Measurements from ENCODE around the gene KRTAP3-1. TPM values are rescaled to one million over a fixed set of nuclear protein-coding genes. Genes with fewer than 3 reads are reported as not detected.
"Not testable (repeated sequence)": the region's sequence is repeated elsewhere in the genome, so short reads cannot be mapped to it uniquely, and the experiment has no call there.

KRTAP3-1 gene
- total RNA-seq: not detected

- no peak for TF ChIP-seq CTCF (IDR thresholded peaks at IDR 0.05)
- ATAC-seq (ENCODE audit: insufficient number of reproducible peaks, low FRiP score, low read depth) (no peak), DNase-seq (ENCODE audit: low spot score) (no peak)
- Histone ChIP-seq H3K27ac (no peak within 1 kb of the TSS), H3K9me3 (no peaks in the 10 kb centered on the region), H3K27me3 (replicated peaks; ENCODE audit: insufficient read depth) (no peaks in the 10 kb centered on the region), H3K4me1 (ENCODE audit: control insufficient read depth in 1 of 2, low read depth in 2 of 2) (no peaks in the 10 kb centered on the region), H3K36me3 (no peaks in the 10 kb centered on the region), H3K4me3 (no peak within 1 kb of the TSS)
These were observed at the start of gene KRTAP3-1 for GRCh38 chr17:41008811-41009210. KRTAP3-1 (minus strand) TSS chr17:41009128; CDS start chr17:41009074, 54 bp downstream.

- Histone ChIP-seq H3K9me3 (no peaks in the 10 kb centered on the region), H3K4me1 (ENCODE audit: control insufficient read depth in 1 of 2, low read depth in 2 of 2) (peaks cover 17 to 27% of the 10 kb centered on the region in 2 donors), H3K36me3 (no peaks in the 10 kb centered on the region), H3K4me3 (no peak overlapping the region), H3K27ac (no peak overlapping the region), H3K27me3 (replicated peaks; ENCODE audit: insufficient read depth) (no peaks in the 10 kb centered on the region)
- ATAC-seq (ENCODE audit: insufficient number of reproducible peaks, low FRiP score, low read depth) (no peak), DNase-seq (ENCODE audit: low spot score) (no peak)
- no peak for TF ChIP-seq CTCF (IDR thresholded peaks at IDR 0.05)
These were observed 48.6 kb upstream of the KRTAP3-1 start for GRCh38 chr17:41057547-41057946.

GRCh38 chr17:41055130-41055529, 46.2 kb upstream of the KRTAP3-1 start, which contains the start of gene KRTAP2-2:
KRTAP2-2 (minus strand) TSS chr17:41055230; CDS start chr17:41055211, 19 bp downstream.
- not testable (repeated sequence) for H3K9me3 ChIP-seq; DNase-seq (ENCODE audit: low spot score); ATAC-seq (ENCODE audit: insufficient number of reproducible peaks, low FRiP score, low read depth); H3K27me3 ChIP-seq (replicated peaks; ENCODE audit: insufficient read depth); H3K27ac ChIP-seq; H3K36me3 ChIP-seq; H3K4me1 ChIP-seq (ENCODE audit: control insufficient read depth in 1 of 2, low read depth in 2 of 2); H3K4me3 ChIP-seq

- not testable (repeated sequence) for H3K4me1 ChIP-seq (ENCODE audit: control insufficient read depth in 1 of 2, low read depth in 2 of 2); H3K4me3 ChIP-seq; H3K36me3 ChIP-seq; DNase-seq (ENCODE audit: low spot score); ATAC-seq (ENCODE audit: insufficient number of reproducible peaks, low FRiP score, low read depth); H3K27ac ChIP-seq; H3K27me3 ChIP-seq (replicated peaks; ENCODE audit: insufficient read depth); H3K9me3 ChIP-seq
These were observed 45.6 kb upstream of the KRTAP3-1 start for GRCh38 chr17:41054556-41054955.

GRCh38 chr17:41054025-41054424, 45.1 kb upstream of the KRTAP3-1 start:
- no peak for DNase-seq (ENCODE audit: low spot score)
- Histone ChIP-seq H3K36me3 (no peaks in the 10 kb centered on the region), H3K9me3 (no peaks in the 10 kb centered on the region), H3K27ac (no peak overlapping the region), H3K4me3 (no peak overlapping the region), H3K27me3 (replicated peaks; ENCODE audit: insufficient read depth) (no peaks in the 10 kb centered on the region), H3K4me1 (ENCODE audit: control insufficient read depth in 1 of 2, low read depth in 2 of 2) (no peaks in the 10 kb centered on the region)
- no peak for ATAC-seq (ENCODE audit: insufficient number of reproducible peaks, low FRiP score, low read depth)
- no peak for TF ChIP-seq CTCF (IDR thresholded peaks at IDR 0.05)

- H3K36me3 ChIP-seq: no peaks in the 10 kb centered on the region
- TF ChIP-seq CTCF (IDR thresholded peaks at IDR 0.05): no peak
- no peak overlapping the region for H3K4me3 ChIP-seq
- H3K27me3 ChIP-seq (replicated peaks; ENCODE audit: insufficient read depth): no peaks in the 10 kb centered on the region
- no peak overlapping the region for H3K27ac ChIP-seq
- no peak for ATAC-seq (ENCODE audit: insufficient number of reproducible peaks, low FRiP score, low read depth)
- DNase-seq (ENCODE audit: low spot score): no peak
- no peaks in the 10 kb centered on the region for H3K4me1 ChIP-seq (ENCODE audit: control insufficient read depth in 1 of 2, low read depth in 2 of 2)
- no peaks in the 10 kb centered on the region for H3K9me3 ChIP-seq
These were observed 43.6 kb upstream of the KRTAP3-1 start for GRCh38 chr17:41052566-41052965.

All from thoracic aorta (tissue), 2 donors.